ENCODE results near the gene CCDC158. TPM values are rescaled to one million over a fixed set of nuclear protein-coding genes. Genes with fewer than 3 reads are reported as not detected.
"Not testable (repeated sequence)": the region's sequence is repeated elsewhere in the genome, so short reads cannot be mapped to it uniquely, and the experiment has no call there.

The CCDC158 gene
- total RNA-seq, 1 donor from 2014 or later = 0.55 TPM

- no peak for DNase-seq (ENCODE audit: low spot score)
These were observed 9.8 kb upstream of the CCDC158 start for GRCh38 chr4:76430519-76431388.

DNA sequence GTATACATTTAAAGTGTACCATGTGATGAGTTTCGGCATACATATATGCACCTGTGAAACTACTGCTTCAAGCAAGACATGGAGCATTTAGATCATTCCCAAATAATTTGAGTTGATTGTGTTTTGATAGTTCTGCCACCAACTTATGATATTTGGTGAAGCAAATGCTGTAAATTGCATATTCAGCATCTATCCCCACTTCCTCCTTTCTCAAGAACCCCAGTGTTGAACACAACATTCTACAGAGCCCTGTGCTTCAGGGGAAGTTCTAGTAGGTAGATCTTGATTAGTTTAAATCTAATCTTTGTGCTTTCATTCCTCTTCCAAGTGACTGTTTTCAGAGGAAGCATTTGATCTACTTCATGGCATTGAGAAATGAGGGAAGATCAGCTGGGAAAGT lies 8.7 kb upstream of the CCDC158 start:
- DNase-seq (ENCODE audit: low spot score) = no peak

DNA sequence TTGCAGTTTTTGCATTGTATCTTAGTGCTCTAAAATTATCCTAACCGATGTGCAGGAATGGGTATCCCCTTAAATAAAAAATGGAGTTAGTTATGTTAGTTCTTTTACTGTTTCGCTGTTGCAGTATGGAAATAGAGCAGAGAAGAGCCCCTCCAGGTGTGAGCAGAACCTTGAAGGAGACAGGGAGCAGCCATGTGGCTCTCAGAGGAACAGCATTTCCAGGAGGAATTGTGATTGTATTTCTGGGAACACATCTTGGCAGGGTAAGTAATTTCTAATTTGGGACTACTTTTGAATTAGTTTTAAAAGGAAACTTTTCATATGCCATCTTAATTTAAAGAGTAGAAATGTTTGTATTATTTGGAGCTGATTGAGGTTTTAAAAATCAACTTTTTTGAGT lies 5.3 kb upstream of the CCDC158 start:
- no peak for DNase-seq (ENCODE audit: low spot score)

DNA sequence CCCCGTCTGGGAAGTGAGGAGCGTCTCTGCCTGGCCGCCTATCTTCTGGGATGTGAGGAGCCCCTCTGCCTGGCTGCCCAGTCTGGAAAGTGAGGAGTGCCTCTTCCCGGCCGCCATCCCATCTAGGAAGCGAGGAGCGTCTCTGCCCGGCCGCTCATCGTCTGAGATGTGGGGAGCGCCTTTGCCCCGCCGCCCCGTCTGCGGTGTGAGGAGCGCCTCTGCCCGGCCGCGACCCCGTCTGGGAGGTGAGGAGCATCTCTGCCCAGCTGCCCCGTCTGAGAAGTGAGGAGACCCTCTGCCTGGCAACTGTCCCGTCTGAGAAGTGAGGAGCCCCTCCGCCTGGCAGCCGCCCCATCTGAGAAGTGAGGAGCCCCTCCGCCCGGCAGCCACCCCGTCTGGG lies 2.2 kb upstream of the CCDC158 start:
- DNase-seq (ENCODE audit: low spot score) = not testable (repeated sequence)

- no peak for DNase-seq (ENCODE audit: low spot score)
These were observed 666 bp downstream of the CCDC158 start for GRCh38 chr4:76420188-76420761.

DNA sequence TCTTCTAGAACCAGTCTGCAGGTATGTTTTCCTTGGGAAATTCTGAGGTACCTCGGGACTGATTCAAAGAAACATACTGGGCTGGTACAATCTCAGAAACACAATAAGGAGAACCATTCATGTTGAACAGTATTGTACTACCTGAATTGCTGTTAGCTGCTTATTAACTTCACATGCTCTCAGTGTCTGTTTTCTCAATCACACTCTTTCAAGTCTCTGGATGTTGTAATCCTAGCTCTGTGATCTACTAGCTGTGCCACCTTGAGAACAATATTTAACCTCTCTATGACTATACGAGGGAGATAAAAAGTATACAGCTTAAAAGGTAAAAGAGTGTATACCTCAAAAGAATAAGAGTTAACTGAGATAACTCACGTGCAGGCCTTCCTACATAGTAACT lies 10.3 kb downstream of the CCDC158 start:
- DNase-seq (ENCODE audit: low spot score) = no peak

DNA sequence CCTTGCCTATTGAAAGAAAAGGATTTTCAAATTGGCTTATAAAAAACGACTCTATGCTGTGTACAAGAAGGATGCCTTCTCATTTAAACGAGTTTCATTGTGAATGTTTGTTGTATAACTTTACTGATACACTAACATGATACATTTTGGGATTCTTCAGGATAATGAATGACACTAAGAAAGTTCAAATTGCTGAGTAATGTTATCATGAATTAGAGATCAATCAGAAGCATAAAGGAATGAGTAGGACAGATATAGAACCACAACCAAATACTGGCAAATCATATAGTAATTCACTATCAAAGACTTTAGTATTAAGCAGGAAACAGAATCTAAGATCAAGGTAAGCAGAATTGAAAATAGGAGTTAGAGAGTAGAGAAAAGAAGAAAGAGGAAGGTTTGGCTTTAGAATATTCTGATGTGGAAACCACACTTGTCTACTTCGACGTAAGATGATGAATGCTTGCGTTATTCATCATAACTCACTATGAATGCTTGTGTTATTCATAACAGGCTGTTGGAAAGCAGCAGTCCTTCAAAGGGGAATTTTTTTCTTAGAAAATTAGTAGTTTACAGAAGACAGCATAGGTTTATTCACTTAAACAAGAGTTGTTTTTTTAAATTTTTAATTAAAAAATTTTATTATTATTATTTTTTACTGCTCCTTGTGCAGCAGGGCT lies 13.4 kb downstream of the CCDC158 start:
- DNase-seq (ENCODE audit: low spot score) = no peak

DNA sequence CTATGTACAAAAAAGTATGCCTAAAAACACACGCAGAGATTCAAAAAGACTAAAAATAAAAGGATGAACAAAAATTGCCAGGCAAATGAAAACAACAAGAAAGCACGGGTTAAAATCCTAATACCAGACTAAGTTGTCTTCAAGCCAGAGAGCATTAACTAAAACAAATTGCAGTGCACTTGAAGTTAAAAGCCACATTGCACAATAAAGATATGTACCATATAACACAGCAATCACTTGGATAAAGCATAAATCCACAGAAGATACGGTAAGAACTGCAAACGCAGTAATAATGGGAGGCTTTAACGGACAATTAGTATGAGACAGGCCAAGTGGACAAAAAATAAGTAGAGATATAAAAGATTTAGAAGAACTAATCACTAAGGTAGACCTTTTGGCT lies 14.9 kb downstream of the CCDC158 start:
- no peak for DNase-seq (ENCODE audit: low spot score)

- DNase-seq (ENCODE audit: low spot score) = no peak
These were observed 19.3 kb downstream of the CCDC158 start for GRCh38 chr4:76401654-76402053.

- no peak for DNase-seq (ENCODE audit: low spot score)
These were observed 32.6 kb downstream of the CCDC158 start for GRCh38 chr4:76388160-76388908.

DNA sequence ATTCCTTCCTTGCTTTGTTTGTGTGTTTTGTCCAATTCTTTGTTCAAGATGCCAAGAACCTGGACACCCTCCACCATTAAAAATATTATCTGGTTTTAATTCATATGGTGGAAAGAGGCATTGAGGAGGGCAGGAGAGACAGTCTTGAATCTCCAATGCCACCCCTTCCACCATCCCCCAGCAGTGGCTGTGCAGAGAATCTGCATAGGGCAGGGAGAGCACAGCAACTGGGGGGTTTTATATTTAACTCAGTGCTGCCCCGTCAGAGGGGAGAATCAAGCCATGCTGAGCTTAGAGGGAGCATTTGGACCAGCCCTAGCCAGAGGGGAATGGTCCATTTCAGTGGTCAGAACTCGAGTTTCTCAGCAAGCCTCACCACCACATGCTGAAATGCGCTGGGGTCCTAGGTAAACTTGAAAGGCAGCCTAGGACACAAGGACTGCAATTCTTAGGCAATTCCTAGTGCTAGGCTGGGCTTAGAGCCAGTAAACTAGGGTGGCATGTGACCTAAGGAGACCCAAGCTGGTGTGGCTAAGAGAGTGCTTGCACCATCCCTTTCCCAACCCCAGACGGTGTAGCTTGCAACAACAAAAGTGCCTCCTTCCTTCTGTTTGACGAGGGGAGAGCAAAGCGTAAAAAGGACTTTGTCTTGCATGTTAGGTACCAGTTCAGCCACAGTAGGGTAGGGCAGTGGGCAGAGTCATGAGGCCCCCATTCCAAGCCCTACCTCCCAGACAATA lies 34.2 kb downstream of the CCDC158 start:
- no peak for DNase-seq (ENCODE audit: low spot score)

DNA sequence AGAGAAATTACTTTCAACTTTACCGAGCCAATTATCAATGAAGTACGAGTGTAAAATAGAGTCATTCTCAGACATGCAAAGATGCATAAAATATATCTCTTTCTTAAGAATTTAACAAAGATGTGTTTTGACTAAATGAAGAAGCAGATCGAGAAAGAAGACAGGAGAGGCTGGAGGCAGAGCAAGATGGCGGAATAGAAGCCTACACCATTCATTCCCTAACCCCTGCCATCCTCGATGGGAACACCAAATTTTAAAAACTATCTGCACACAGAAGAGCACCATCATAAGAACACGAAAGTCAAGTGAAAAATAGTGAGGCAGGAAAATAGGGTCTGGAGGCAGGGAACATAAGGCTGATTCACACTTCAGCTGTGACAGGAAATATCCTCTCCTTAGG lies 35.0 kb downstream of the CCDC158 start:
- DNase-seq (ENCODE audit: low spot score) = no peak

DNA sequence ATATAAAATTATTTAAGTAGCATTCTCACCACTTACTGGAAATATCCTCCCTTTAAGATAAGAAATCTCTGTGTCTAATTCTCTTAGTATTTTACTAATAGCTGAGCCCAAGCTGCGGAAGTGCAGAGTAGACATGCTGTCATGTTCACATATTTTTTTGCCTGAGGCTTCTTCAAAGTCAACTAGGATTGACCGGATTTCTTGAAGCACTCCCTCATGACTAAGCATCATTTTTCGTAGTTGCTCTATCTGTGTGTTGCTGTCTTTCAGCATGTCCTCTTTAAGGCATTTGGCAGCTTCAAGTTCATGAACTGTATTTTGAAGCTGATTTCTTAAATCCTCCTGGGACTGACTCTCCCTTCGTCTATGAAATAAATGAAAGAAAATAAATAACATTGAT lies 36.9 kb downstream of the CCDC158 start:
- DNase-seq (ENCODE audit: low spot score) = no peak

DNA sequence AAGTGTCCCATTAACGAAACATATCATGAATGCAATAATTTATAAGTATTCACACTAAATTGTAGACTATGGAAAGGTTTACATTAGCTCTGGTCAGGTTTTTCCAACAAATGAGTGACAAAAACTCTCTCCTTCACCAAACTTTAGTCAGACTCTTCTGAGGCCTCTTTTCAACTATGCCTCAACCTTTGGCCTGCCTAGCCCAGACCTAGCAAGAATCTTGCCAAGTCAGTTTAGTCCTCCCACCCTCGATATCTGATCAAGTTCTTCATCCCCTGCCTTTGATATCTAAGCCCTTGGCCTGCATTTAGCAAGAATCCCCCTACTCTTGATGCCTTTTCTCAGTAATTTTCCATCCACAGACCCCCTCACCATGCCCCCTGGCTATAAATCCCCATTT lies 37.9 kb downstream of the CCDC158 start:
- DNase-seq (ENCODE audit: low spot score) = no peak

DNA sequence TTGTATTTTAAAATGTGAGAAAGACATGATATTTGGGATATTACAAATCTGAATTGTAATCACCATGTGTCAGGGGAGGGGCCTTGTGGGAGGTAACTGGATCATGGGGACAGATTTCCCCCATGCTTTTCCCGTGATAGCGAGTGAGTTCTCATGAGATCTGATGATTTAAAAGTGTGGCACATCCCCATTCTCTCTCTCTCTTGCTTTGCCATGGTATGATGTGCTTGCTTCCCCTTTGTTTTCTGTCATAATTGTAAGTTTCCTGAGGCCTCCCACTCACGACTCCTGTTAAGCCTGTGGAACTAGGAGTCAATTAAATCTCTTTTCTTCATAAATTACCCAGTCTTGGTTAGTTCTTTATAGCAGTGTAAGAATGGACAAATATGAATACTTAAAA lies 39.0 kb downstream of the CCDC158 start:
- no peak for DNase-seq (ENCODE audit: low spot score)

GRCh38 chr4:76380561-76380960 lies 40.4 kb downstream of the CCDC158 start:
- DNase-seq (ENCODE audit: low spot score) = no peak

DNA sequence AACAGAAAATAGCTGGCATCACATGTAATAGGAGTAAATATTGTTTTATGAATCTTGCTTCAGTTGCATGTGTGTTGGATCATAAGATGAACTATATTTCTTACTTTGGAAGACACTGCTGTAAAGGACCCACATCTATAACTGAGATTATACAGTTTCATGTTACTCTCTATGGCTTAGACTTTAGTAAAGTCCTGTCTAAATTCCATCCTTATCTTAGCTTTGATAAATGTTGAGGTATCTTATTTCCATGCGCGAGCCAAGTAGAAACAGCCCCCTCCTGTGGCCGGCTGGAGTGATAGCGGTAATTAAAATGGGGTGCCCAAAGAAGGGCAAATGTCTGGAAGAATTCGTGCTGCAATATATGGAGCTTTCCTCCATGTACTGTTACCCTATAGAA lies 43.0 kb downstream of the CCDC158 start:
- DNase-seq (ENCODE audit: low spot score) = peak; percentile 27

- DNase-seq (ENCODE audit: low spot score) = no peak
These were observed 43.5 kb downstream of the CCDC158 start for GRCh38 chr4:76377481-76377901.

- DNase-seq (ENCODE audit: low spot score) = no peak
These were observed 44.4 kb downstream of the CCDC158 start for GRCh38 chr4:76376534-76376933.

- no peak for DNase-seq (ENCODE audit: low spot score)
These were observed 45.2 kb downstream of the CCDC158 start for GRCh38 chr4:76375703-76376102.

DNA sequence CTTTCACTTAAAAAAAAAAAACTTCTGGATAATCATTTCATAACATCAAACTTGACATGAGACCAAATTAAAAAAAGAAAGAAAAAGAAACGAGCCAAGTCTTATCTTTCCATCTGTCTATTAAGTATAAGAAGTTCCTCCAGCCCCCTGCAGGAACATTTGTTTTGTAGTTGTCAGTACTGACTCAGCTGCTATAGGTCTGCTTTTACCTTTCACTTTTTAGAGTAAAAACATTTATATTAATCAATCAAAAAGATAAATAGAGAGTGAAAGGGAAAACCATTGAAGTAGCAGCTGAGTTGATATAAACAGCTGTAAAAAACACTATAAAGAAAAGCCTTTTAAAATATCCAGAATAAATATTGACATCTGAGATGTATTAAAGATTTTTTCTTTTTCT lies 46.1 kb downstream of the CCDC158 start:
- no peak for DNase-seq (ENCODE audit: low spot score)

All from mucosa of gallbladder (tissue), 1 donor.